ENCODE data around the gene SGO1.
"Not testable (repeated sequence)": the region's sequence is repeated elsewhere in the genome, so short reads cannot be mapped to it uniquely, and the experiment has no call there.

SGO1 gene

DNA sequence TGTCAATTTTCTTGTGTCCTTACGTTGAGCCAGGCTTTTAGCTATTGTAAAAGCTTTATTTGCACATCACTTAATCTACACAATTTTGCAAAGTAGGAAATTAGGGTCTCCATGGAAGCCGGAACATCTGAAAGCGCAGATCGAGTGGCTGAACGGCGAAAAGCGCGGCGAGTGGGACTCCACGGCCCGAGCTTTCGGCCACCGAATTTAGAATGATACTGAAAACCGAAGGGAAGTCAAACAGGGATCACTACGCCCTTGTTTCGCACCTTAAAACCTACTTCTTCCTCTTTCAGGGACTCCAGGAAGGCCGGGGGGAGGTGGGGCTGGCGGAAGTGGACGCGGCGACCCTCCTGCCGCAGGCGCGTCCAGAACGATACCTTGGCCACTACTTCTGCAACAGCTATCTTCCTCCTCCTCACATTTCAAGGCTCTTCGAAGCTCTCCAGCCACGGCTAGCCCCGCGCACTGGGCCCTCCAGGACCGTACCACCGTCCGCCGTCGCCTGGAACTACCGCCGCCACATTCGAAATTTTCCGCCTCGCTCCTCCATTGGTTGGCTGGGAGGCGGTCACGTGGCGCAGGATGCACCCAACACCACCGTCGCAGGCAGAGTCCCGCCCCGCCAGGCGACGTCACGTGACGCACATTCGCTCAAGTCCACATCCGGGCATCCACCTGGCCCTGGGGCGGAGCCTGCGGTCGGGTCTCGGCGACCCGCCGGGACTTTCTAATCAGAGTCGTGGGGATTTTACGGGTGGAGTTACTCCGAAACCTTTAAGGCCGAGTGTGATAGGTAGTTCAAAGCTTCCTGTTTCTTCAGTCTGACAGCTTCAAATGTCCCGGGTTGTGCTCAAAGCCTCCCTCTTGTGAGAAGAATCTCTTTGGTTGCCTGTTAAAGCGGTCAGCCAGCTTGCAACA, at the start of gene SGO1:
SGO1 (minus strand) TSS at position 528 of the 921 bp plus-strand sequence. CDS start 2,179 bp downstream, outside the sequence.
- peak; percentile 97 for DNase-seq (ENCODE audit: low spot score)

DNA sequence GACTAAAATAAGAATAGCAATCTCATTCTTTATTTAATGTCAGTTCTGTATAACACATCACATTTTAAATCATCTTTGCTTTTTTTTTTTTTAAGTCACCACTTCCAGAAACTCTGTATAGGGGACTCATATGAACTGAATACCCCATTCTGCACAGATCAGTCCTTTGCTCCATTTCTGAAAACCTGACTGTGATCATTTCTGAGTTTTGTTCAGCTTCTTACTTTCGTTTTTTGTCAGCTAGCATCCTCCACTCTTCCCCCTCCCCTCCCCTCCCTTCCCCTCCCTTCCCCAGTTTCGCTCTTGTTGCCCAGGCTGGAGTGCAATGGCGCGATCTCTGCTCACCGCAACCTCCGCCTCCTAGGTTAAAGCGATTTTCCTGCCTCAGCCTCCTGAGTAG, 49.8 kb upstream of the SGO1 start:
- no peak for DNase-seq (ENCODE audit: low spot score)

DNA sequence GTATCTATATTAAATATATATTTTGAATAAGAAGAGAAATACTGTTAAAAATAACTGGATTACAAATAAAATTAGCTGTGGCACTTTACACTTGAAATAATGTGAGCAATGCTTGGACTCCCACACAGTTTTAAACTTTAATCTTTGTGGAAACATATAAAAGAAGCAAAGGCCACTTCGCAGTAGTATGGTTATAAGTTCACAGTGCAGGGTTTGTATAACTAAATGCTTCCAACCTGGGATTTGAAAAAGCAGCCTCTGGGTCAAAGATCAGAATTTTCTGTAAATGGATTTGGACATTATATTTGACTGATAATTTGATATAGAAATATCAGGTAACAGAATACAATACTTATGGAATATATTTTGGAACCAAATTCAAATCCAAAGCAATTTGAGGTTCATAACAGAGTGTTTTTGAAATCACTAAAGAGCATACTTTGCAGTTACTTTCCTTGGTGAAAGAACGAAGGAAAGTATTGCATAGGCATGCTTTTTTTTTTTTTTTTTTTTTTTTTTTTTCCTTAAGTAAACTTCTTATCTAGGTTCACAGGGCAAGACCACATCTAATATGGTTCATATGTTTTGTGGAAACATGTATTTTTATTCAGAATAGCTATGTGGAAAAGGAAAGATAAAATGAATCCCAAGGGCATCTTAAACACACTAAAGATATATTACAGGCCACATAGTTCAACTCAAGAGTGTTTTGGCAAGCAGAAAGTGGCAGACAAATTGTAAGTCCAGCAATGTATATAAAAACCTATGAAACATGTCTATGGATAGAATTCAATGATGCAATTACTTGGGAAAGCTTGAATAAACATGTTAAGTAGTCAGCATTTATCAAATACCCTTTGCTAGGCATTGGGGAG, 47.1 kb upstream of the SGO1 start:
- no peak for DNase-seq (ENCODE audit: low spot score)

DNA sequence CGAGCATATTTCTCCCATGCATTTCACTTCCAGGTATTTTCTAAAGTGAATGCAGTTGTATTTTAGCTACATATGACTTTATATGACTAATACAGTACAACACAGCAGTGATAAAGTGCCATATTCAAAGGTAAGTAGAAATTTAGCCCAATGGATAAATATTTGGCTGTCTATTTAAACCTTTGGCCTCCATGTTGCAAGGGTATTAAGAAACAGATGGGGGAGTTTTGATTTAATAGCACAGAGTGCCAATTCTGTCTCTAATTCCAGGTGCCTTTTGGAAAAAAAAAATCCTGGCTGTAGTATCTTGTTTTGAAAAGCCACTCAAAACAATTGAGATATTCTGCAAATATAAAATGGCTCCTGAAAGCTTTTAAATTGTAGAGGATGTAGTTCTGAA, 44.9 kb upstream of the SGO1 start:
- no peak for DNase-seq (ENCODE audit: low spot score)

DNA sequence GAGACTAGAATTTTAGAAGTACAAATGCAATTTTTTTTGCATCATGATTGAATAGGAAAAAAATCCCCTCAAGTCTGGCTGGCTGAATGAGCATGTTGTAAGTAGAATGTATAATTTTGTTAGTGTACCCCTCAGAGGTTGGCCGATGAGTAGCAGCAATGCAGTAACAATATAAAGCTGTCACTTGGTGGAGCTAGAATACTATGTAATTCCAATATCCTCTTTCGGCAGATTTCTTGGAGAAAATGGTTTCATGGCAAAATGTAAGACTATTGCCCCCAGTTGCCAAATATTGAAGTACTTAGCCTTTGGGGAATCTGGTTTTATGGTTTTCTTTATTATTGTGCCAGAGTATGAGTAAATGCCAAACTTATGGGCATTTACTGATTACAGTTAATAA, 39.8 kb upstream of the SGO1 start:
- DNase-seq (ENCODE audit: low spot score): peak; percentile 15

DNA sequence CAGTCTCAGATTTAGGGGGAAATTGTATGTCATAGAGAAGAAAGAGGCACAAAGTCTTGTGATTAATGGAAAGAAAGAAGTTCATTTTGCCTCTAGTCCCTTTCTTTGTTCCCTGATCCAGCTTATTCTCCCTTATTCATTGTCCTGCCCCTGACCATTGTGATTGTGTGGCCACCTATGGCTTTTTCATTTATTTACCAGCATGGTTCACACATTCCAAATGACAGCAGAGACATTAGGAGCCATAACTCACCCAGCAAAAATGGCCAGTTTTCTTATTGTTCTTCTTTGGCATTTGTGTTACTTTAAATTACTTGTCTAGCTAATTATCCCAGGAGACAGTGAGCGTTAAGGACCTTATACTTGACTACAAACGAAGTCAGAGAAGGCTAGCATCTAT, 36.3 kb upstream of the SGO1 start:
- no peak for DNase-seq (ENCODE audit: low spot score)

DNA sequence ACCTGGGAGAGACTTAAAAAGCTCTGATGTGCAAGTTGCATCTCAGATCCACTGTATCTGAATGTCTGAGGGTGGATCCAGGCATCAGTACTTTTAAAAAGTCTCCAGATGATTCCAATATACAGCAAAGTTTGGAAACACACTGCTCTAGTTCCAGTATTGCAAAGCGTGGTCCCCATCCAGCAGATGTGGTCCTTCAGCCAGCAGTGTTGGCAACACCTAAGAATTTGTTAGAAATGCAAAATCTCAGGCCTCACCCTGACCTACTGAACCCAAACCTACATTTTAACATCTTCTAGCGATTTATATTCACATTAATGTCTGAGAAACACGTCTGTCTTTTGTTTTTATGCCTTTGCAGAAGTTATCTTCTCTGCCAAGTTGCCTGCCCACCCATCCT, 32.2 kb upstream of the SGO1 start:
- no peak for DNase-seq (ENCODE audit: low spot score)

DNA sequence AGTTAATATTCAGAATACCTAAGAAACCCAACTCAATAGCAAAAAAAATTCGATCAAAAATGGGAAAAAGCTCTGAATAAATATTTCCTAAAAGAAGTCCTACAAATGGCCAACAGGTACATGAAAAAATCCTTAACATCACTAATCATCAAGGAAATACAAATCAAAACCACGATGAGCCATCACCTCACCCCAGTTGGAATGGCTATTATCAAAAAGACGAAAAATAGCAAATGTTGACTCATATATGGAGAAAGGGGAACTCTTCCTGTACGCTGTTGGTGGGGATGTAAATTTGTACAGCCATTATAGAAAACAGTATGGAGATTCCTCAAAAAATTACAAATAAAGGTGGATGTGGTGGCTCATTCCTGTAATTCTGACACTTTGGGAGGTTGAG, 29.6 kb upstream of the SGO1 start:
- no peak for DNase-seq (ENCODE audit: low spot score)

DNA sequence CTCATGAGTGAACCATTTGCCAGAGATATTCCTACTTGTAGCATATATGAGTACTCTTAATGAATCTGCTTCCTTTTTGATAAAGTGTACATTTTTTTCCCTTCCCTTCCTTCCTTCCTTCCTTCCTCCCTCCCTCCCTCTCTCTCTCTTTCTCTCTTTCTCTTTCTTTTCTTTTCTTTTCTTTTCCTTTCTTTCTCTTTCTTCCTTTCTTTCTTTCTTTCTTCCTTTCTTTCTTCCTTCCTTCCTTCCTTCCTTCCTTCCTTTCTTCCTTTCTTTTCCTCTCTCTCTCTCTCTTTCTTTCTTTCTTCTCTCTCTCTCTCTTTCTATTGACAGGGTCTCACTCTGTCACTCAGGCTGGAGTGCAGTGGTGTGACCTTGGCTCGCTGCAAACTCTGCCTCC, 27.5 kb upstream of the SGO1 start:
- DNase-seq (ENCODE audit: low spot score): not testable (repeated sequence)

DNA sequence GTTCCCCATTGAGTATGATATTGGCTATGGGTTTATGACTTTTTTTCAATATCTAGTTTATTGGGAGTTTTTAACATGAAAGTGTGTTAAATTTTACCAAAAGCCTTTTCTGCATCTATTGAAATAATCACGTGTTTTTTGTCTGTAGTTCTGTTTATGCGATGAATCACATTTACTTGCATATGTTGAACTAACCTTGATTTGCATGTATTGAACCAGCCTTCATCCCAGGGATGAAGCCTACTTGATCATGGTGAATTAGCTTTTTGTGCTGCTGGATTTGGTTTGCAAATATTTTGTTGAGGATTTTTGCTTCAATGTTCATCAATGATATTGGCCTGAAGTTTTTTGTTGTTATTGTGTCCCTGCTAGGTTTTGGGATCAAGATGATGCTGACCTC, 21.9 kb upstream of the SGO1 start:
- DNase-seq (ENCODE audit: low spot score): not testable (repeated sequence)

DNA sequence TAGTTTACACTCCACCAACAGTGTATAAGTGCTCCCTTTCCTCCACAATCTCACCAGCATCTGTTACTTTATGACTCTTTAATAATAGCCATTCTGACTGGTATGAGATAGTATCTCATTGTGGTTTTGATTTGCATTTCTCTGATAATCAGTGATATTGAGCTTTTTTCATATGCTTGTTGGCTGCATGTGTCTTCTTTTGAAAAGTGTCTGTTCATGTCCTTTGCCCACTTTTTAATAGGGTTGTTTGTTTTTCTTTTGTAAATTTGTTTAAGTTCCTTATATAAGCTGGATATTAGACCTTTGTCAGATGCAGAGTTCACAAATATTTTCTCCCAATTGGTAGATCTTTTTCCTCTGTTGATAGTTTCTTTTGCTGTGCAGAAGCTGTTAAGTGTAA, 19.9 kb upstream of the SGO1 start:
- DNase-seq (ENCODE audit: low spot score): not testable (repeated sequence)

DNA sequence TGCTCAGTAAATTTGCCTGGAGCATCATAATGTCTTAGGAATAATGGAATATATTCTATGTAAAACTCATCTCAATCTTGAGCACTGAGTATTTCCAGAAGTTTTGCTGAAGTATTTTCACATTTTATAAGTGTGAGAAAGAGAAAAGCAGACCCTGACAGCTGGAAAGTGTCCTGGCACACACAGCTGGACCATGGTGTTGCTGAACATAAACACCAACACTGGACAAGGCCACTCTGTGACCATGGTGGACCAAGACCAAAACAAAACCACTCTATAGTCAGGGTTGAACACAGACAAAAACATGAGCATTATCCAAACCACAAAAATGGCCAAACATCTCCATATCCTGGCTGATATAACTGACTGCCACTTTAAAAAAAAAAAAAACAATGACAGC, 15.1 kb upstream of the SGO1 start:
- DNase-seq (ENCODE audit: low spot score): no peak

DNA sequence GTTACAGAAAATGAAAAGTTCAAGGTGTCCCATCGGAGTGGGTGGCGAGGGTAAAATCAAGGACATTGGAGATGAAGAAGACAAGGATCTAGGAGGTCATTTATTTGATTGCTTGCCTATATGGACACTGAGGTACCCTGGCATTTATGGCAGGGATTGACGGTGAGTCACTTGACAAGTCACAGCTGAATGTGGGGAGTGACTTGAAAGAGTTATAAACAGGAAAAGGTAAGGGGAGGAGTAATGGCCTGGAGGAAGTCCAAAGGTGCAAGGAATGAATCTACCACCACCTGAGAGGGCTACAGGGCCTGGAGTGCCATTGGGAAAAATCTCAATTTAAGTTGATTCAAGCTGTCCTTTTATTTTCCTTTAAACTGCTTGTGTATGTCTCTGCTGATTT, 11.8 kb upstream of the SGO1 start:
- no peak for DNase-seq (ENCODE audit: low spot score)

DNA sequence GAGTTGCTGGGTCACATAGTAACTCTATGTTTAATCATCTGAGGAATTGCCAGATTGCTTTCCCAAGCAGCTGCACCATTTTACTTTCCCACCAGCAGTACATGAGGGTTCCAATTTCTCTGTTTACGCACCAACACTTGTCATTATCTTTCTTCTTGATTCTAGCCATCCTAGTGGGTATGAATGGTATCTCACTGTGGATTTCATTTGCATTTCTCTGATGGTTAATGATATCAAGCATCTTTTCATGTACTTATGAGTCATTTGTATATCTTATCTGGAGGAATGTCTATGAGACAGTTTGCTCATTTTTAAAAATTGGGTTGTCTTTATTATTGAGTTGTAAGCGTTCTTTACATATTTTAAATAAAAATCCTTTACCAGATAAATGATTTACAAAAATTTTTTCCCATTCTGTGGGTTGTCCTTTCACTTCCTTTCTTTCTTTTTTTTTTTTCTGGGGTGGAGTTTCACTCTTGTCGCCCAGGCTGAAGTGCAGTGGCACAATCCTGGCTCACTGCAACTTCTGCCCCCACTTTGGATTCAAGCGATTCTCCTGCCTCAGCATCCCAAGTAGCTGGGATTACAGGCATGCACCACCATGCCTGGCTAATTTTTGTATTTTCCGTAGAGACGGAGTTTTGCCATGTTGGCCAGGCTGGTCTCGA, 8.9 kb upstream of the SGO1 start:
- DNase-seq (ENCODE audit: low spot score): no peak

DNA sequence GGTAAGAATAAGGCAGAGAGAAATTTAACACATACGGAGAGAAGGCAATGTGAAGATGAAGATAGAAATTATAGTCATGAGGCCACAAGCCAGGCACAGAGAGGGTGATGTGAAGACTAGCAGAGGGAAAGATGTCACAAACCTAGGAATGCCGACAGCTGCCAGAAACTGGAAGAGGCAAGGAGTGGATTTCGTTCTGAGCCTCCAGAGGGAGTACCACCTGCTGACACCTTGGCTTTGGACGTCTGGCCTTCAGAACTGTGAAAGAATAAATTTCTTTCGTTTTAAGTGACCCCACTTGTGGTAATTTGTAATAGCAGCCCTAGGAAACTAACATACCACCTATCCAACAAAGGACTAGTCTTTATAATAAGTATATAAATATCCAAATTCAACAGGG, 5.0 kb upstream of the SGO1 start:
- no peak for DNase-seq (ENCODE audit: low spot score)

DNA sequence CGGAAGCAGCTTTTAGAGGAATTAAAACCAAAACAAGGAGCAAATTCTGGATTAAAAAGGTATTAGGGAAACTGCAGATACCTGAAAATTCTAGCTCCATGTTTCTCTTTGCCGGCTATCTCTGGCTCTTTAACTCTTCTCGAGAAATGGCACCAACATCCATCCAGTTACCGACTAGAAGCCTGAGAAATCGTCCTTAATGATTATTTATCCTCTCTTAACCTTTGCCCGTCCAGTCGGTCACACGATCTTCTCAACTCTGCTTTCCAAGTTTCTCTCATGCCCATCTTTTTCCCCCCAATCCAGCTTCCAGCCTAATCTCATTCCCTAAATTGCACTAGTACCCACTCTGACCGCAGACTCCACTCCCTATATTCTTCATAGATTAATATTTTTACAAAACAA, 596 bp upstream of the SGO1 start:
- DNase-seq (ENCODE audit: low spot score): no peak

DNA sequence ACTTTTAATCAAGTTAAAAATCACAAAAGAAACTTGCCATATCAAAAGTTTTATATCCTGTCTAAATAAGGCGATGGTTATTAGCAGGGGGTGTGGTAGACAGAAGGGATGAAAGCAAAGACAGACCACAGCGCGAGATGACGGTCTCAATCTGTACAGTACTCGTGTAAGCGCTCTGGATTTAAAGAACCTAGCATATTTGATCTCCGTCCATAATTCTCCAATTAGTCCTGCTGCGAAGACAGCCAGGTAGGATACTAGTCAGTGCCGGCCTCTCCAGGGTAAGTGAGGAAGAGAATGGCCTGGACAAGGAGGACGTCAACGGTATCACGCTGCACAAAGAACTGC, 701 bp downstream of the SGO1 start:
- no peak for DNase-seq (ENCODE audit: low spot score)

DNA sequence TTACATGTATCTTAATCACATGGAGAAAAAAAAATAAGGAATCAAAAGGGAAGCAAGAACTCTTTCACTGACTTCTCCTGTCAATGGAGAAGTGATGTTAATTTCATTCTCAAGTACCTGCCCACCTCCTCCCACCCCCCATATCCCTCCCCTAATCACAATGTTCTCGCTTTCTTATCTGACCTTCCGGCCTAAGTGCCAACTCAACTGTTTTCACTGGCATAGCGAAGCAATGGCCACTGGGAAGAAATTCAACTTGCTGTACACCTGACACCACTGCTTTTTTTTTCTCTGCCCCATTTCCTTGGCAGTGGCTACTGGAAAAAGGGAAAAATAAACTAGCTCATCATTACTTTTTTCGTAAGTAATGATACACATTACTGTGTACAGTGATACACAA, 3.8 kb downstream of the SGO1 start:
- no peak for DNase-seq (ENCODE audit: low spot score)

DNA sequence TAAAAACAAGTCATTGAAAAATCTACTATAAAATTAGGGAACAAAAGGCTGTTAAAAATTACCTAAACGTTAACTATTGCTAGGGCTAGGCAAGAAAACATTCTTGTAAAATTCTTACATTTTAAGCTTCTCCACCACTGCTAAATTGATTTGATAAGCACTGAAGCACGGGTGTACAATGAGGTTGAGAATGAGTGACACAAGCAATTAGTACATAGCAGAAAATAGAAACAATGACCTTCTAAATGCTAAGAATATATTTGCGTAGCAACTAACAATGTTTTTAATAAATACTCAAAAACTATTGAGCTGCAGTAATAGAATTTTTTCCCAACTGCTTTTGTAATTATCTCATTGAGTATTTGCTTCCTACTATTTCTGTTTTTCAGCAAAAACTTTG, 4.7 kb downstream of the SGO1 start:
- no peak for DNase-seq (ENCODE audit: low spot score)

DNA sequence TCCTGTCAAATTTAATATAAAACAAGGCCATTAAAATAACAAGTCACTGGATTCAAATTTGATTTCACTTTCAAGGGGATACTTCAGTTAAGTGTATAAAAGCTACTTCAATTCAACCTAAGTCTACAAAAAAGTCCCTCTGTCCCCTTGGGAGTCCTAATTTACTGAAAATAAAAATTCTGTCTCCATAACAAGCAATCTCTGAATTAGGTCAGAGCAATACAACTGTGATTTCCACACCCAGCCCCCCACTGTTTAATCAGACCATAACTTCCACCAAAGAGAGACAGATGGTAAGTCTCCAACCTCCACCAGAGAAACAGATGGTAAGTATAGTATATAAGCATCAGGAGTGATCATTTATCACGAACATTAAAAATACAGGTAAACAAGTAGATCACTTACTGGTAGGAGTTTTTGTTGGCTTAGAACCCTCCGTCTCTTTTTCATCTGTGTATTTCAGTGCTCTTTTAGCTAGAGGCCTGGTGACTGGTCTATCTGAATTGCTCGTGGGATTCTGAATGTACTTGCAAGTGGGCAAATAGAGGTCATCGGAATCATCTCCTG, 12.1 kb downstream of the SGO1 start:
- no peak for DNase-seq (ENCODE audit: low spot score)

DNA sequence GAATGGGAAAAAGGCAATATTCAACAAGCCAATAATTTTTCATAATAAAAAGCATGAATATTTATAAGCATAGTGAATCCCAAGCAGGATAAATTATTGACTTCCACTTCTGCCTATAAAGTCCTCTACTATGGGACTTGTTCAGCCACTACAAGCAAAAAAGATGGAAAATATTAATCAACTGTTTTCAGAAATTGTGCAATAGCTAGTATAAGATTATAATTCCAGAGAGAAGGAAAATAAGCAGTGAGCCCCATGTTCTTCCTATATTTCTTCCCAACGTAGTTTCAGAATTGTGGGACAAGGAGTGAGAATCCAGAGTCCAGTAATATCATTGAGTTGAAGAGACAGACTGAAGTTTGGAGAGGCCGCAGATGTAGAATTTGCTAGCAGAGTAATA, 24.3 kb downstream of the SGO1 start:
- no peak for DNase-seq (ENCODE audit: low spot score)

DNA sequence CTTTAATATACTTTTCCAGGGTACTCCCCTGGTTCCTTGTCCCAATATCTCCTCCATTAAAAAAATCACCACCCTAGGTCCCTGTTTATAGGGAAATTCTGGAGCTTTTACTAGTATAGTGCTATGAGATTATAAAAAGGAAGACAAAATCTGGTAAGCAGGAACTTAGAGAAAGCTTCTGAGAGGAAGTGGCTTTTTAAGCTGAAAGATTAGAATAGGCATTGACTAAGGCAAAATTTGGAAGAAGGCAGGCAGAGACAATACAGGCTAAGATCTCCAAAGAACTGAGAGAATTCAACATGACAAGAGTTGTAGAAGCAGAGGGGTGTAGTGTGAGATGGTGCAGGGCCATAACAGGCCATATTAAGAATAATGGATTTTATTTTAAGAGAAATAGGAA, 25.8 kb downstream of the SGO1 start:
- no peak for DNase-seq (ENCODE audit: low spot score)

Data from AG08396 (cell line).